Activated T-helper 1 cell treated with anti-CD3 and anti-CD28 coated beads, Interleukin-2, amount 50 U/mL, for 16 hours (primary cell): ENCODE measurements around the gene RMI2.

ENCODE experiments used
- DNase-seq, 2 donors: peaks; one replicate each; pipeline ENCODE4 v3.0.0-alpha.2; 2020; ENCODE audit warnings: low read depth in 1 of 2, low spot score in 1 of 2

The RMI2 gene

DNA sequence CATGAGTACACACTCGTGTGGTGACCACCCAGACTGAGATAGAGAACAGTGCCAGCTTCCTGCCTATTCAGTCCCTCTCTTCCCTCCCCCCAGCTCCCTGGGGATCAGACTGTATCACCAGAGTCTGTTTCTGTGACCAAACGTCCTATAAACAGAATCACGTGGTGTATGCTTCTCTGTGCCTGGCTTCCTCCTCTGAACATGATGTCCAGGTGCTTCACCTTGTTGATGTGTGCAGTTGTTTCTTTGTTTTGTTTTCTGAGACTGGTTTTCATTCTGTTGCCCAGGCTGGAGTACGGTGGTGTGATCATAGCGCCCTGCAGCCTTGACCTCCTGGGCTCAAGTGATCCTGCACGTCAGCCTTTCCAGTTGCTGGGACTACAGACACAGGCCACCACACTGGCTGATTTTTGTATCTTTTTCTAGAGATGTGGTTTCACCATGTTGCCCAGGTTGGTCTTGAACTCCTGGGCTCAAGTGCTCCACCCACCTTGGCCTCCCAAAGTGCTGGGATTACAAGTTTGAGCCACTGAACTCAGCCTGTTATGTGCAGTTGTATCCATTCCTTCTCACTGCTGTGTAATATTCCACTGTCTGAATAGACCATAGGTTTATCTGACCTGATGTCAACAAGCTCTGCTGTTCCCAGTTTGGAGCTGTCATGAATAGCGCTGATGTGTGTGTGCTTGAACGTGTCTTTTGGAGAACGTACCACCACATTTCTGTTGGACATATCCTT is 35.2 kb upstream of the RMI2 start:
- no peak for DNase-seq

DNA sequence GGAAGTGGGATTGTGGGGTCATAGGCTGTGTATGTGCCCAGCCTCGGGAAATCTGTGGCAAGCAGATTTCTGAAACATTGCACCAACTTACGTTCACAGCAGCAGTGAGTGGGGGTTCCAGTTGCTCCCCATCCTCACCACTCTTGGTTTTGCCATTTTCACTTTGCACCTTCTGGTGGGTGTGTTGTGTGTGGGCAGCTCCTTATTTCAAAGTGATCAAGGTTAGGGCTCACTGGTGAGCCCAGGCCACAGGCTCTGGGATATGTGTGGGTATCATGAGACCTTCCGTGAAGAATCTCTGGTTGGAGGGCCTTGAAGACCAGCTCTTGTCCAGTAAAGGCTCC is 34.7 kb upstream of the RMI2 start:
- DNase-seq = no peak

GRCh38 chr16:11310997-11311561 is 34.2 kb upstream of the RMI2 start:
- no peak for DNase-seq

GRCh38 chr16:11312718-11313492 is 32.4 kb upstream of the RMI2 start:
- no peak for DNase-seq

DNA sequence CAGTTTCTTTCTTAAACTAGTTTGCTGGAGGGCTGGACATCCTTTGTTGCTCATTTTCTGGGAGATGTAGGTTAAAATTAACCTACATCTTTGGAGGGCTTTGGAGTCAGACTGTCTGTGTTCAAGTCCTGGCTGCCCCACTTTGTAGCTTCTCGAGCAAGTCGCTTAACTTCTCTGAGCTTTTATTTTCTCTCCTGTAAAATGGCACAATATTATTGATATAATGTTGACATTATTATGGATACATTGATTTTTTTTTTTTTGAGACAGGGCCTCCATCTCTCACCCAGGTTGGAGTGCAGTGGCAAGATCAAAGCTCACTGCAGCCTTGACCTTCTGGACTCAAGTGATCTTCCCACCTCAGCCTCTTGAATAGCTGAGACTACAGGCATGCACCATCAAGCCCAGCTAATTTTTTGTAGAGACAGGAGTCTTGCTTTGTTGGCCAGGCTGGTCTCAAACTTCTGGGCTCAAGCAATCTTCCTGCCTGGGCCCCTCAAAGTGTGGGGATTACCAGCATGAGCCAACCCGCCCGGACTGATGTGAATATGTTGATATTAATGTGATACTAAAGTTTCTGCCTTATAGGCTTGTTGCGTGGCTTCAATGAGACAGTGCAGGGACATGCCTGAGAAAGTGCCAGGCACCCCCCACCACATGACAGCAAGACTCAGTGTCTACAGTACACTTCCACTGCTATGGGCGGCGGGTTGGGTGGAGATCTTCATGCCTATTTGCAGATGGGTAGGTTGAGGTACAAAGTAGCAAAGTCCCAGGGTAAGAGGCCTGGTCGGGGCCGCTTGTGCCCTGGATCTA is 31.6 kb upstream of the RMI2 start:
- DNase-seq = no peak

GRCh38 chr16:11314309-11314894 is 30.9 kb upstream of the RMI2 start:
- DNase-seq = no peak

DNA sequence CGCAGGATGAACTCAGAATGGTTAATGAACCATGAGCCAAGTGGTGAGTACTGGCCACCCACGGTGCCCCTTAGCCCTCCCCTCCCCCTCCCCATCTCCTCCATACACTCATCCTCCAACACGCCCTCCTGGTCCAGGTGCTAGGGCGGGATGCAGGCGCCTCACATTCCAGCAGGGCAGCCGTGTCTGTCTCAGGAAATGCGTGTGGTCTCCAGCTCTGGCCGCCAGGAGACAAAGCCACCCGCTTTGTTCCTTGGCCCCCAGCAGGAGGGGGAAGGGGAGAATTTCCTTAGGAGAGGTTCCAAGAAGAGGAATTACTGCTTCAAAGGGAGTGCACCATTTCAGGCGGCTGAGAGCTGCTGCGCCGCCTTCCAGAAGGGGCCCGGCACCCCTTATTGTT is 29.7 kb upstream of the RMI2 start:
- DNase-seq = no peak

GRCh38 chr16:11316331-11317015 is 28.8 kb upstream of the RMI2 start:
- no peak for DNase-seq

DNA sequence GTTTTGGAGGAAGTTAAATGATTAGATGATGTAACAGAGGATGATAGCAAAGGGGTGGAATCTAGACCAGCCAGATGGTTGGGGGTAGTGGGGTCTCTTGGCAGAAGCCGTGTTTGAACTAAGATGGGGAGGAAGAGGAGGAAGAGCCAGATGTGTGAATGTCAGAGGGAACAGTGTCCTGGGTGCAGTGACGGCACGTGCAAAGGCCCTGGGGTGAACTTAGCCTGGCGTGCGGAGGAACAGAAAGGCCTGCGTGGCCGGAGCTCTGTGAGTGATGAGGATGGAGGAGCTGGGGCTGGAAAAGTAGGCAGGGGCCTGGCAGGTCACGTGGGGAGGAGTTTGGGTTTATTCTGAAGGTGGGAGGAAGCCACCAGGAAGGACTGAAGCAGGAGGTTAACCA is 26.4 kb upstream of the RMI2 start:
- DNase-seq = no peak

DNA sequence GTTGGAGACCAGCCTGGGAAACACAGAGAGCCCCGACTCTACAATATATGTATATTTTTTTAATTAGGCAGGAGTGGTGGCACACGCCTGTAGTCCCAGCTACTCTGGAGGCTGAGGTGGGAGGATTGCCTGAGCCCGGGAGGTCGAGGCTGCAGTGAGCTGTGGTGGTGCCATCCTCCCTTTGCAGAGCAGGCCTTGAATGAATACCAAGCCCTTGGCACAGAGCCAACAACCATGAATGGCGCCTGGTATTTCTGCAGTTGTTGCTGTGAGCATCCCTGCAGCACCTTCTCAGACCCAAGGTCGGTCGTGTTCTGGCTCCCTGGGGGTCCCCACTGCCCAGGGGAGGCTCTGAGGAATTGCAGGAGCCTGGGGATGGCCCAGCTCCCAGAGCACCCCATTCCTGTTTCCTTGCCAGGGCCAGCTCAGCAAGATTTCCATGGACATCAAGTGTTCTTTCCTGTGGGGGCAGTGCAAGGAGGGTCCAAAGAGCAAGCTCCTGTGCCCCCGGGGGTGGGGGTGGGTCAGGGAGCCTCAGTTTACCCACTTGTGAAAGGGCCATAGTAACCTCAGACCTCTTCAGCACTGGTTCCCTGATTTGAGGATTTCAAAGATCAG is 25.6 kb upstream of the RMI2 start:
- no peak for DNase-seq

- DNase-seq = no peak
Measured at GRCh38 chr16:11320170-11320569, 25.1 kb upstream of the RMI2 start.

- DNase-seq = no peak
Measured at GRCh38 chr16:11321662-11322061, 23.6 kb upstream of the RMI2 start.

DNA sequence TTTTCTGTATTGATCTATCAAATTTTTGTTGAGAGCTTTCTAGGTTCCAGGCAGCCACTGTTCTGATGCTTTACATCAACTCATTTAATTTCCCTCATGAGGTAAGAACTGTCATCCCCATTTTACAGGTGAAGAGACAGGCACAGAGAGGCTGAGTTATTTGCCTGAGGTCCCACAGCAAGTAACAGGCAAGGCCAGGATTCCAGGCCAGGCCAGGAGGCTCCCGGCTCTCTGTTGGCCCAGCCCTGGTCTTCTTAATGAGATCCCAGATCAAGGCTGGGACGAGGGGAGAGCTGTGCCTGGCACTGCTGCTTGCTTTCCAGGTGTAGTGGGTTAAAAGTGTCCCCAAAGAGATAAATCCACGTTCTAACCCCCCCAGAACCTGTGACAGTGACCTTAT is 22.4 kb upstream of the RMI2 start:
- DNase-seq = no peak

GRCh38 chr16:11323551-11324336 is 21.5 kb upstream of the RMI2 start:
- DNase-seq = no peak

DNA sequence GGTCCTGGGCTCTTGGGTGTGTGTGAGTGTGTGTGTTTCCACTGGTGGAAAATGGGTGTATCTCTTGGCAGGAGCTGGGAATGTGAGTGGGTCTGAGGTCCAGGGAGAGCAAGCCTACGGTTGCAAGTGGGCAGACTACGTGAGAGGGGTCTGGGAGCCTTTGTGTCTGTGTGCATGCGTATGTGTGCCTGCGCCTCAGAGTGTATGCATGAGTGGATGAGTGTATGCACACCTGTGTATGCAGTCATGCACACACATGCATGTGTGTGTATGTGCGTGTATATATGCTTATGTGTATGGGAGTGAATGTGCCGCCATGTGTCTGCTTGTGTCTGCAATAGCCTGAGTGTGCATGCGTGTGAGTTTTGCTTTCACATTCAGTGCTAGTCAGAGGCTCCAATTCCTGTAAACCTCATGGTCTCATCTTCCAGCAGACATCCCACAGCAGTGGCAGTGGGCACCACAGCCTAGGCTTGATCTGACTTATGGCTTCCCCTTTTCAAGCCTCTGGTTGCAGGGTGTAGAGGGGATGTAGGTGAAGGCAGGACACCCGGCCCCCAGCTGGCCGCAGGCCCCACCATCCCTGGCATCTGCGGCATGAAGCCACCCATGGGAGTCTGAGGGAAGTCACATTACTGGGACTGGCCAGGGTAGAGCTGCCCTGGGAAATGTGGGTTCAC is 19.7 kb upstream of the RMI2 start:
- DNase-seq = no peak

GRCh38 chr16:11326084-11326736 is 19.0 kb upstream of the RMI2 start:
- DNase-seq = no peak

GRCh38 chr16:11326737-11327276 is 18.5 kb upstream of the RMI2 start:
- DNase-seq = no peak
